Activated CD4-positive, alpha-beta T cell treated with anti-CD3 and anti-CD28 coated beads for 36 hours (primary cell): ENCODE data around the gene RPS6KA3. TPM values are rescaled to one million over a fixed set of nuclear protein-coding genes. Genes with fewer than 3 reads are reported as not detected.

Experiments
- ATAC-seq: fragments of 200-7000 bp; cut with Tn5 transposase; one replicate; pipeline ENCODE4 v1.10.0; 2021; ENCODE audit warnings: mild to moderate bottlenecking, moderate library complexity
- CTCF ChIA-PET: fragments of 350-600 bp; sonication (Branson Sonifier 250); formaldehyde crosslinking; loops from one replicate; lab custom pipeline; 2021; ENCODE audit warnings: antibody characterized with exemption; lab: Charles Lee
- POLR2A ChIA-PET: fragments of 350-600 bp; sonication (Branson Sonifier 250); formaldehyde crosslinking; loops from one replicate; lab custom pipeline; 2021; ENCODE audit warnings: antibody characterized with exemption, inconsistent platforms; lab: Charles Lee
- DNase-seq: peaks from one replicate; pipeline ENCODE4 v3.0.0-alpha.2; 2020
- H3K27ac Mint-ChIP-seq: one replicate; pipeline ENCODE4 v1.8.0; 2021; ENCODE audit warnings: mixed read lengths
- H3K27me3 Mint-ChIP-seq: one replicate; pipeline ENCODE4 v1.8.0; 2021; ENCODE audit warnings: mixed read lengths
- H3K36me3 Mint-ChIP-seq: one replicate; pipeline ENCODE4 v1.8.0; 2021; ENCODE audit warnings: low read depth, mixed read lengths
- H3K4me1 Mint-ChIP-seq: one replicate; pipeline ENCODE4 v1.8.0; 2021; ENCODE audit warnings: mixed read lengths
- H3K4me3 Mint-ChIP-seq: one replicate; pipeline ENCODE4 v1.8.0; 2021; ENCODE audit warnings: mild to moderate bottlenecking, moderate library complexity, mixed read lengths
- H3K9me3 Mint-ChIP-seq: one replicate; pipeline ENCODE4 v1.8.0; 2021; ENCODE audit warnings: low read depth, mixed read lengths
- intact Hi-C, 2 experiments: fragments of 100-400 bp; cut with DNase I in 1 of 2; cut with micrococcal nuclease in 1 of 2; formaldehyde crosslinking; loops; one replicate each; pipeline versions ENCODE4 v1.14.2 to v1.15.1; 2022 to 2024; cut with DNase I, micrococcal nuclease
- total RNA-seq, 2 experiments: library from RNA; stranded (reverse); gene quantifications; one replicate each; pipeline ENCODE4 v1.2.3, GENCODE V29; 2021

Gene RPS6KA3
- total RNA-seq, 2 experiments from 2014 or later = 40.7 to 41.5 TPM

DNA sequence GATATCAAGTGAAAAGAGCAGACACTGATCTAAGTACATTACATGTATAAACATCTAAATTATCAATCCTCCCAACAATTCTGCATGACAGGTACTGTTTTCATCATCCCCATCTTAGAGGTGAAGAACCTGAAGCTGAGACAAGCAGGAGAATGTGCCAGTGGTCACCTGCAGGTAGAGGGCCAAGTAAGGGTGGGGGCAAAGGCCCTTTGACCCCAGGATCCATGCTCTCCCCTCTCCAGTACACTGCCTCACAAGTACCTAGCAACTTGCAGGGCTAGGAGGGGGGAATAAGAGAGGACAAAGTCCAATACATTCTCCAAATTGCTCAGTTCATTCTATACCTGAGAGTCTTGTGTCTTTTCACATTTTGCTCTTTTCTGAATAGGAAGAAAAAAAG is 141.7 kb downstream of the RPS6KA3 start:
- no peaks in the 10 kb centered on the region for H3K4me1 Mint-ChIP-seq
- ChIA-PET CTCF (interaction anchor here (1.5 kb wide), 1 partner anchor 16 kb away, joined by 3 read pairs; no protein-coding TSS in a partner anchor), POLR2A (no interaction called here)
- no peak for ATAC-seq
- no peaks in the 10 kb centered on the region for H3K9me3 Mint-ChIP-seq
- H3K4me3 Mint-ChIP-seq = no peak overlapping the region
- H3K27me3 Mint-ChIP-seq = no peaks in the 10 kb centered on the region
- intact Hi-C loops = loop anchor here in 1 of 2 experiments (5.0 kb wide), 1 partner anchor 223 kb away; no protein-coding TSS in a partner anchor
- DNase-seq = no peak
- peaks cover 4% of the 10 kb centered on the region for H3K36me3 Mint-ChIP-seq
- no peak overlapping the region for H3K27ac Mint-ChIP-seq

DNA sequence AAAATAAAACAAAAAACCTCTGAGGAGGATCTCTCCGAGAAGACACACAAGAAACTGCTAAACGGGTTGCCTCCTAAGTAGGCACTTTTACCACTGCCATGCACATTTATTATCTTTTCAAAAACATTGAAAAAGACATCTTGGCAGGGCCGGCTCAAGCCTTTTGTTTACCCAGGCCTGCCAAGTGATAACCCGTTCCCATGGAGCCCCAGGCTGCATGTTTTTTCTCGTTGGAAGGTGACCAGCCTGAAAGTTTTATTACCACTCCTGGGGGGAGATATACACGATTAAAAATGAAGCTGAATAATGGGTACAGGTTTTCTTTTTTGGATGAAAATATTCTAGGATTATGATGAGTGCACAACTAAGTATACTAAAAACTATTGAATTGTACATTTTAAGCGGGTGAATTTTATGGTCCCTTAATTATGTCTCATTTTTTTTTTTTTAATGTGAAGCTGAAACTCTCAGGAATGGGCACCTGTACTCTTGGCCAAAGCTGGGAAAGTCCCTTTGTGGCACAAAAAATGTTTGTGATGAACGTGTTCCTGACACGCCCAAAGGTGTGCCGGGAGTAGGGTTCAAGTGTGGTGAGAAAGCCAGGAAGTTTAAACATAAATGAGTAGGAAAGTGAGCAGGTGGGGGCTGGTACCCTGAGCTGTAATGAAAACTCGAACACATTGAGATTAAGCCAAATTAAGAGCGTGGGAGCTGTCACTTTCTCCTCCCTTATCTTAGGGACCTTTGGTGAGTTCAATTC is 148.5 kb downstream of the RPS6KA3 start:
- Mint-ChIP-seq H3K4me3 (no peak overlapping the region), H3K27ac (no peak overlapping the region), H3K36me3 (no peaks in the 10 kb centered on the region), H3K4me1 (no peaks in the 10 kb centered on the region), H3K27me3 (peaks cover 15% of the 10 kb centered on the region), H3K9me3 (no peaks in the 10 kb centered on the region)
- no peak for ATAC-seq
- CTCF ChIA-PET = no interaction called here
- DNase-seq = no peak
- POLR2A ChIA-PET = no interaction called here
- intact Hi-C loops = loop anchor here in 1 of 2 experiments (5.0 kb wide), 1 partner anchor 211 kb away; no protein-coding TSS in a partner anchor

DNA sequence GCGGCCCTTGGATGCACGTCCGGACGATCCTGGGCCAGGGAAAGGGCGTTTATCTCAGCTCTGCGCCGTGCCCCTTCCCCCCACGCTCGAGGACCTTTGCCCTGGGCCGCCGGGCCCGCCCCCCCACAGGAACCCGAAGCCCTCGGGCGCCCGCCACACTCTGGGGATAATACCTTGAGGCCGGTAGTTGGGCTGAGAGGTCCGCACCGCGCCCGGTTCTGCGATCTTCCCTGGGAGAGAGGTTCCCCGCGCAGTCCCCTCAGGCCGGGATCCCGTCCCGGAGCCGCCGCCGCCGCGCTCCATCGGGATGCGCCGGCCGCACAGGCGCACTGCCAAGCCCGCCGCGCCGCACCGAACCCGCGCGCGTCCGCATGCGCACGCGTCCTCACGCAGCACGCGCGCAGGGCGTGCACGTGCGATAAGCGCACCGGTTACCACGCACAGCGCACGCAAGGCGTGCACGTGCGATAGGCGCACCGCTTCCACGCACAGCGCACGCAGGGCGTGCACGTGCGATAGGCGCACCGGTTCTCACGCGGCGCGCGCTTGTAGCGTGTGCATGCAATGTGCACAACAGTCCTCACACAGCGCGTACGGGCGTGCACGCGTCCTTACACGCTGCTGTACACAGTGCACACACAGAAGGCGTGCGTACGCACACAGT is 150.0 kb downstream of the RPS6KA3 start, which contains the start of gene MAP7D2:
TSS of gene MAP7D2 (minus strand) at position 331 of the 664 bp plus-strand sequence. CDS start at position 303, 28 bp downstream.
- POLR2A ChIA-PET = no interaction called here
- Mint-ChIP-seq H3K4me3 (peak within 1 kb of the TSS; percentile 35), H3K4me1 (no peaks in the 10 kb centered on the region), H3K27me3 (peaks cover 15% of the 10 kb centered on the region), H3K9me3 (no peaks in the 10 kb centered on the region), H3K36me3 (no peaks in the 10 kb centered on the region), H3K27ac (no peak within 1 kb of the TSS)
- intact Hi-C loops = loop anchor here in 1 of 2 experiments (5.0 kb wide), 1 partner anchor 209 kb away; no protein-coding TSS in a partner anchor
- peak; percentile 8 for DNase-seq
- peak; percentile 36 for ATAC-seq
- CTCF ChIA-PET = no interaction called here

DNA sequence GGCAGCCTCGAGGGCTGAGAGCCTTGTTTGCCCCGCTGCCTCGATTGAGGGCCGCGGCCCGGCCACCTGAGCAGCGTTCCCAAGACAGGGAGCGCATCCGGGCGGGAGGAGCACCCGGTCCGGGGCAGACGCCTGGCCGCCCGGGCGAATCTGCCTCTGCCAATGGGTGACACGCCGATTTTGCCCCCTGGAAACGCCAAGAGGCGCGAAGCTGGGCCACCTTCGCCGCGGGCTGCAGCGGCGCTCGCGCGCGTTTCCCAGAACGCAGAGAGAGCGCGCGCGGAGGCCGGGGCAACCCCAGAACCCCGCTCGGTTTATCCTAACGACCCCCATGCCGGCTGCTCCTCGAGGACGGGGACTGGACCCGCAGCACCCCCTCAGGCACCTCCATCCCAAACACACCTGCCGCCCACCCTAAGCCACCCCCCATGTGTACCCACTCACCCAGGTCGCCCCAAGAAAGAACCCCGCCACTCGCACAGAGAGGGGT is 150.6 kb downstream of the RPS6KA3 start:
- Mint-ChIP-seq H3K27me3 (peaks cover 15% of the 10 kb centered on the region), H3K36me3 (no peaks in the 10 kb centered on the region), H3K27ac (no peak overlapping the region), H3K9me3 (no peaks in the 10 kb centered on the region), H3K4me1 (no peaks in the 10 kb centered on the region), H3K4me3 (peak overlapping the region; percentile 35)
- ChIA-PET CTCF (no interaction called here), POLR2A (no interaction called here)
- intact Hi-C loops = loop anchor here in 1 of 2 experiments (5.0 kb wide), 1 partner anchor 209 kb away; no protein-coding TSS in a partner anchor
- ATAC-seq (no peak), DNase-seq (peak; percentile 9)

DNA sequence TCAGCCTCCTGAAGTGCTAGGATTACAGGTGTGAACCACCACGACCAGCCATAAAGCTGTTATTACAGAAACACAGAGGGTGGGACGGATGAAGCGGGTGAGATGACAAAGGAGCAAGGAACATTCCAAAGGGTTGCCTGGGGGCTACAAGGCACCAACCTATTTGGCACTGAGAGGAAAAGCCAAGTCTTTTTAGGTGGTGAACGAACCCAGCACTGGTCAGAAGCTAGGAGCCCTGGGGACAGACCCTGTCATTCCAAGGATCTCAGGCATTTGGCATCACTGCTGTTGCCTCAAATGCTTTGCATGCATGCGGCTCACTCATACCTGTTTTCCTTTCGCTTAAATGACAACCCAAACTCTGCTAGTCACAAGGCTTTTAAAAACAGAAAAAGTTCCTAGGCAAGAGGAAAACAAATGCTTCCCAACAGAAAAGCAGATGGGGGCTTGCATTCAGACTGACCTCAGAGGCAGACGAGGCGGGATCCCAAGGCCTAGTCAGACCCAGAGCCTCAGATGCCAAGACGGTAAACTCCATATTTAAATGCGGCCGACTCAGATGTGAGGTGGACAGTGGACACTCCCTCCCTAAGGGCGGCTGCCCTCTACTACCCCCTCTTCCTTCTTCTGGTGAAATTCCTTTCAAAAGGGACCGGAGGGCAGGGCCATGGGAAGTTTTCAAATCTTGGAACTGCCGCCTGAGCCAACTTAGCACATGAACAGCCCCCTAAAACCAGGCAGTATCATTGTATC is 154.5 kb downstream of the RPS6KA3 start:
- ATAC-seq (no peak), DNase-seq (no peak)
- intact Hi-C loops = no loop called here
- POLR2A ChIA-PET = no interaction called here
- CTCF ChIA-PET = no interaction called here
- no peak overlapping the region for H3K4me3 Mint-ChIP-seq
- no peak overlapping the region for H3K27ac Mint-ChIP-seq
- no peaks in the 10 kb centered on the region for H3K36me3 Mint-ChIP-seq
- H3K4me1 Mint-ChIP-seq = no peaks in the 10 kb centered on the region
- H3K27me3 Mint-ChIP-seq = peaks cover 14% of the 10 kb centered on the region
- no peaks in the 10 kb centered on the region for H3K9me3 Mint-ChIP-seq

DNA sequence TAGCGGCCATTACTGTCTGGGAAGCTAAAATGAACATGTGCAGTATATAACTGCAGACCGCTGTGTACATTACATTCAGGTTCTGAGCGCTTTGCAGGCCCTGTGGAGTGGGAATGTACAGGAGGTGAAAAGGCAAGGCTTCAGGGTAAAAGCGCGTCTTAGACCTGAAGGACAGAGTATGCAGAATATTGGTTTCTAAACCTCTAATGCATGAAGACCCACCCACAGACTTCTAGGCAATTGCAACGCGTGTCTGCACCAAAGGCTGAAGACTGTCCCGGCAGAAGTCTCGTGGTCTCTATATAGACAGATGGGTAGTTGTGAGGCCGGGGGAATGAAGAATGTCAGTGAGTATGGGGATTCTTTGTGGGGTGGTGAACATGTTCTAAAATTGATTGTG is 155.4 kb downstream of the RPS6KA3 start:
- intact Hi-C loops = no loop called here
- ChIA-PET CTCF (no interaction called here), POLR2A (no interaction called here)
- Mint-ChIP-seq H3K27ac (no peak overlapping the region), H3K9me3 (no peaks in the 10 kb centered on the region), H3K4me1 (no peaks in the 10 kb centered on the region), H3K4me3 (no peak overlapping the region), H3K27me3 (peaks cover 11% of the 10 kb centered on the region), H3K36me3 (no peaks in the 10 kb centered on the region)
- ATAC-seq = no peak
- DNase-seq = no peak

DNA sequence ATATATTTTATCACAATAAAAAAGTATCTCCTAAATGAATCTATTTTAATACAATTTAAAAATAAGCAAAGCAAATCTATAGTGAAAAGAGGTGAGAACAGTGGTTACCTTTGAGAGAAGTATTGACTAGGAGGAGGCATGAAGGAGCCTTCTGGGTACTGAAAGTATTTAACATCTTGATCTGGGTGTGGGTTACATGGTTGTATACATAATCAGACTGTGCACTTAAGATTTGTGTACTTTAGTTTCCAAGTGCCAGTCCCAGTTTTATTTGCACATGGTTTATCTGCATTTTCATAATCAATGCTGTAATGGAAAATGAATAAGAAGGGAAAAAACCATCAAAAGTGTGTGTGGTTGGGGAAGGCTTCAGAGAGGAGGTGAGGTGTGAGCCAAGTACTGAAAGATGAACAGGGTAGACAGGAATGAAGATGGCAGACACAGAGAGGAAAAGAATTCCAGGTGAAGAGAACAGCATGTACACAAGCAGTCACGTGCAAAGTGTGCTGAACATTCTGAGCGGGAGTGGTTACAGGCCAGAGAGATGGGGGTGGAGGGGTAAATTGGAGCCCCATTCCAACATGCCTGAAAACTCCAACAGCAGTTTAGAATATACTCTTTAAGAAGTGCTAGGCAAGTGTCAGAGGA is 164.7 kb downstream of the RPS6KA3 start:
- no peaks in the 10 kb centered on the region for H3K9me3 Mint-ChIP-seq
- H3K4me1 Mint-ChIP-seq = peaks cover 7% of the 10 kb centered on the region
- intact Hi-C loops = no loop called here
- H3K27me3 Mint-ChIP-seq = no peaks in the 10 kb centered on the region
- H3K4me3 Mint-ChIP-seq = no peak overlapping the region
- H3K36me3 Mint-ChIP-seq = no peaks in the 10 kb centered on the region
- POLR2A ChIA-PET = no interaction called here
- peak overlapping the region; percentile 22 for H3K27ac Mint-ChIP-seq
- CTCF ChIA-PET = no interaction called here
- DNase-seq (no peak), ATAC-seq (peak; percentile 47)

Other genes with a start within 250 kb of the RPS6KA3 start
- gene MAP7D2, start 150.0 kb downstream of the RPS6KA3 start, total RNA-seq = under 1 TPM; 0.44 to 0.59 TPM
- 100 to 1,000 TPM in 1 of 2 experiments, 10 to 100 TPM in 1; 81.7 to 140 TPM for gene EIF1AX, start 125.1 kb downstream of the RPS6KA3 start, total RNA-seq